Activated CD4-positive, alpha-beta T cell treated with anti-CD3 and anti-CD28 coated beads for 36 hours (primary cell): ENCODE results near the gene CACNB1. TPM values are rescaled to one million over a fixed set of nuclear protein-coding genes. Genes with fewer than 3 reads are reported as not detected.

Experiments
- ATAC-seq: fragments of 200-7000 bp; cut with Tn5 transposase; one replicate; pipeline ENCODE4 v1.10.0; 2021; ENCODE audit warnings: mild to moderate bottlenecking, moderate library complexity
- CTCF ChIA-PET: fragments of 350-600 bp; sonication (Branson Sonifier 250); formaldehyde crosslinking; loops from one replicate; lab custom pipeline; 2021; ENCODE audit warnings: antibody characterized with exemption; lab: Charles Lee
- POLR2A ChIA-PET: fragments of 350-600 bp; sonication (Branson Sonifier 250); formaldehyde crosslinking; loops from one replicate; lab custom pipeline; 2021; ENCODE audit warnings: antibody characterized with exemption, inconsistent platforms; lab: Charles Lee
- DNase-seq: peaks from one replicate; pipeline ENCODE4 v3.0.0-alpha.2; 2020
- H3K27ac Mint-ChIP-seq: one replicate; pipeline ENCODE4 v1.8.0; 2021; ENCODE audit warnings: mixed read lengths
- H3K27me3 Mint-ChIP-seq: one replicate; pipeline ENCODE4 v1.8.0; 2021; ENCODE audit warnings: mixed read lengths
- H3K36me3 Mint-ChIP-seq: one replicate; pipeline ENCODE4 v1.8.0; 2021; ENCODE audit warnings: low read depth, mixed read lengths
- H3K4me1 Mint-ChIP-seq: one replicate; pipeline ENCODE4 v1.8.0; 2021; ENCODE audit warnings: mixed read lengths
- H3K4me3 Mint-ChIP-seq: one replicate; pipeline ENCODE4 v1.8.0; 2021; ENCODE audit warnings: mild to moderate bottlenecking, moderate library complexity, mixed read lengths
- H3K9me3 Mint-ChIP-seq: one replicate; pipeline ENCODE4 v1.8.0; 2021; ENCODE audit warnings: low read depth, mixed read lengths
- intact Hi-C, 2 experiments: fragments of 100-400 bp; cut with DNase I in 1 of 2; cut with micrococcal nuclease in 1 of 2; formaldehyde crosslinking; loops; one replicate each; pipeline versions ENCODE4 v1.14.2 to v1.15.1; 2022 to 2024; cut with DNase I, micrococcal nuclease
- total RNA-seq, 2 experiments: library from RNA; stranded (reverse); gene quantifications; one replicate each; pipeline ENCODE4 v1.2.3, GENCODE V29; 2021

Gene CACNB1
- total RNA-seq, 2 experiments from 2014 or later, result 11.8 to 12.3 TPM

- H3K9me3 Mint-ChIP-seq, result no peaks in the 10 kb centered on the region
- no peaks in the 10 kb centered on the region for H3K36me3 Mint-ChIP-seq
- ChIA-PET CTCF (interaction anchor here (0.6 to 1.1 kb wide), 5 partner anchors 13 to 437 kb away, joined by 3 to 7 read pairs (median 3); no protein-coding TSS in a partner anchor), POLR2A (interaction anchor here (0.6 to 0.8 kb wide), 3 partner anchors 12 to 126 kb away, joined by 3 to 8 read pairs (median 4); no protein-coding TSS in a partner anchor)
- no peak overlapping the region for H3K4me3 Mint-ChIP-seq
- H3K27me3 Mint-ChIP-seq, result peaks cover 18% of the 10 kb centered on the region
- H3K27ac Mint-ChIP-seq, result no peak overlapping the region
- no peaks in the 10 kb centered on the region for H3K4me1 Mint-ChIP-seq
- intact Hi-C loops, result no loop called here
- ATAC-seq (no peak), DNase-seq (no peak)
Measured at GRCh38 chr17:39217734-39218369, 20.4 kb upstream of the CACNB1 start.

- H3K4me1 Mint-ChIP-seq, result peaks cover 12% of the 10 kb centered on the region
- no peak overlapping the region for H3K4me3 Mint-ChIP-seq
- no peaks in the 10 kb centered on the region for H3K9me3 Mint-ChIP-seq
- ChIA-PET POLR2A (no interaction called here), CTCF (no interaction called here)
- intact Hi-C loops, result no loop called here
- H3K36me3 Mint-ChIP-seq, result no peaks in the 10 kb centered on the region
- ATAC-seq (no peak), DNase-seq (no peak)
- peaks cover 11% of the 10 kb centered on the region for H3K27me3 Mint-ChIP-seq
- H3K27ac Mint-ChIP-seq, result no peak overlapping the region
Measured at GRCh38 chr17:39213852-39214251, 16.4 kb upstream of the CACNB1 start.

DNA sequence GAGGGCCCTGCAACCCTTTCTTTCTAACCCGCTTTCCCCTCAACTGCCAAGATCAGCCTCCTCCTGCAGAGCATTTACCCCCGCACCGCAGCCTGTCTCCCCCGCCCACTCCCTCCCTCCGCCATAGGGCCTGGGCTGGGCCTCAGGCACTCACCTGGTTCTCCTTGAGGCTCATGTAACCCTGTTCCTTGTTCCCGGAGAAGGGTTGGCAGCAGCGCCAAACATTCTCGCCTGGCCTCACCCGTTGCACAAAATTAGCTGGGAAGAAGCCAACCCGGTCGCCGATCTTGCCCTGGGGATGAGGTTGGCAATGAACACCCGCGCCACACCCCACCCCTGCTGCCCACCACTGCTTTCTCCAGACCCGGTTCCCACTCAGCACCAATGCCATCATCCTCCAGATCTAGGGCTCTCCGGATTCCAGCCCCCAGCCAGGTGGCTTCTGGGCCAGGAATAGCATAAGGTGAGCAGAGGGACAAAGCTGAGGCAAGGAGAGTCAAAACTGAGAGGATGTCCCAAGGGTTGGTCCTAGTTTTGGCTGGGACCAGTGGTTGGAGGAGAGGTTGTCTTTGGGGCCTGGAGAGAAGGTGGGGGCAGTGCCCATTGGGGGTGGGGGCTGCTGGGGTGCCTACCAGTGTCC lies 15.5 kb upstream of the CACNB1 start:
- H3K36me3 Mint-ChIP-seq, result no peaks in the 10 kb centered on the region
- H3K27ac Mint-ChIP-seq, result no peak overlapping the region
- CTCF ChIA-PET, result interaction anchor here (0.7 kb wide), 1 partner anchor 224 kb away, joined by 3 read pairs; no protein-coding TSS in a partner anchor
- peaks cover 21% of the 10 kb centered on the region for H3K4me1 Mint-ChIP-seq
- DNase-seq, result no peak
- POLR2A ChIA-PET, result no interaction called here
- no peak for ATAC-seq
- intact Hi-C loops, result no loop called here
- peaks cover 9% of the 10 kb centered on the region for H3K27me3 Mint-ChIP-seq
- no peaks in the 10 kb centered on the region for H3K9me3 Mint-ChIP-seq
- H3K4me3 Mint-ChIP-seq, result no peak overlapping the region

DNA sequence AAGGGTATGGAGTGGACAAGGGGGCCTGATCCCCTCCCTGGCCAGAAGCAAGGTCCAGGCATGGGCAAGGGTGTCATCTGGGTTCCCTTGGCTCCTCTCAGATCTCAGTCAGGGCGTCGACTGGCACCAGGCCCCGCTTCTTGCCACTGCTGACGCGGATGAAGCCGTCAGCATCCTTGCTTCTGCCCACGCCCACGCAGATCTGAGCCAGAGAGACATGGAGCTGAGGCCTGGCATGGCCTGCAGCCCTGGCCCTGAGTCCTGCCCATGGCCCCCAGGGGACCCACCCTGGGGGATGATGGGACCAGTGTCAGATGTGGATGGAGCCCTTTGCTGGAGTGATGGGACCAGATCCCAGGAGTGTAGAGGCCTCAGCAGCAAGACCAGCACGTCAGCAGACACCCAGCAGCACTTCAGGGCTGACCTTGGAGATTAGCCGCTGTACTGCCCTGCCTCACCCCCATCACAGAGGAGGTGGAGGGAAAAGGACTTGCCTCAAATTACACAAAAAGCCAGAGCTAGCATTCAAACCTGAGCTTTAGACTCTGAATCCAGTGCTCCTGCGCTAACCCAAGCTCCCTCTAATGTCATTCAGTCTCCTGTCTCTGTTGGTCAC lies 14.8 kb upstream of the CACNB1 start:
- Mint-ChIP-seq H3K4me3 (no peak overlapping the region), H3K36me3 (no peaks in the 10 kb centered on the region), H3K9me3 (no peaks in the 10 kb centered on the region), H3K27me3 (peaks cover 7% of the 10 kb centered on the region), H3K4me1 (peaks cover 24% of the 10 kb centered on the region), H3K27ac (no peak overlapping the region)
- ATAC-seq, result no peak
- POLR2A ChIA-PET, result no interaction called here
- DNase-seq, result no peak
- intact Hi-C loops, result no loop called here
- CTCF ChIA-PET, result interaction anchor here (0.6 to 0.7 kb wide), 2 partner anchors 225 to 422 kb away, joined by 3 to 4 read pairs; no protein-coding TSS in a partner anchor

- Mint-ChIP-seq H3K9me3 (no peaks in the 10 kb centered on the region), H3K36me3 (peaks cover 1% of the 10 kb centered on the region), H3K4me1 (peaks cover 32% of the 10 kb centered on the region), H3K27me3 (no peaks in the 10 kb centered on the region), H3K27ac (peak overlapping the region; percentile 25), H3K4me3 (peak overlapping the region; percentile 52)
- ChIA-PET POLR2A (interaction anchor here (0.6 to 1.3 kb wide), 2 partner anchors 10 to 16 kb away, joined by 3 to 6 read pairs; partner anchors contain the start of genes RPL19 and STAC2), CTCF (interaction anchor here (0.9 to 8.2 kb wide), 4 partner anchors 10 to 45 kb away, joined by 5 to 170 read pairs (median 72); partner anchors contain the start of gene RPL19)
- DNase-seq (no peak), ATAC-seq (no peak)
- intact Hi-C loops, result no loop called here
Measured at GRCh38 chr17:39210093-39210434, 12.6 kb upstream of the CACNB1 start.

DNA sequence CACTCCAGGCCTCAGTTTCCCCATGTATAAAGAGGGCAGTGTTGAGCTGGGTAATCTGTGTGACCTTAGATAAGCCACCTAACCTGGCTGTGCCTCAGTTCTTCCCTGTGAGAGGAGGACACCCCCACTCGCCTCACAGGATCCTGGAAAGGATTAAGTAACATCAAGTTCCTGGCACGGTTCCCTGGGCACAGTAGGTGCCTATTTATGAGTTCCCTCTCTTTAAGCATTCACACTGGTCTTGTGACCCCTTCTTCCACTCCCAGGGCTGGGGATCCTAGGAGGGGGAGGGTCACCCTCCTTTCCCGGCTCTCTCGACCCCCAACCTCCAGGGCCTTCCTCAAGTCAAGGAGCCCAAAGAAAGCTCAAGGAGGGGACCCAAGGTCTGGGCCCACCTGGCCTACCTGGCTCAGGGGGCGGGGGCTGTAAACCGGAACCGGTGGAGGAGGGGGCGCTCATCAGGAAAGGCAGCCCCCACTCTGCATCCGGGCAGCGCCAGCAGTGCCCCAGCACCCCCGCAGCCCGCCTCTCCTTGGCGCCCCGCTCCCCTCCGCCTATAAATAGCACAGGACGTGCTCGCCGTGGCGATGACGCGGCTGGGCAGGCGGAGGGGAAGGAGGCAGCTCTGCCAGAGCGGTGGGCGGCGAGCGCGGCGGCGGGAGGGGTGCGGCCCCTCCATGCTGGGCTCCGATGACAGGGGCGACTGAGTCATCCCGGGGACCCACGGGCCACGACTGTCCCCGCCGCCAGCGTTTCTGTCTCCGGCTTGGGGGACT lies 12.0 kb upstream of the CACNB1 start:
- H3K4me3 Mint-ChIP-seq, result peak overlapping the region; percentile 38
- DNase-seq, result peak; percentile 89
- peaks cover 32% of the 10 kb centered on the region for H3K4me1 Mint-ChIP-seq
- ChIA-PET POLR2A (interaction anchor here (0.6 to 1.3 kb wide), 3 partner anchors 10 to 107 kb away, joined by 3 to 6 read pairs (median 3); partner anchors contain the start of genes RPL19 and STAC2), CTCF (interaction anchor here (0.5 to 8.2 kb wide), 7 partner anchors 10 to 417 kb away, joined by 3 to 170 read pairs (median 5); partner anchors contain the start of genes PPP1R1B and RPL19)
- no peaks in the 10 kb centered on the region for H3K9me3 Mint-ChIP-seq
- intact Hi-C loops, result loop anchor here (5.0 to 10.0 kb wide), 3 partner anchors 255 to 415 kb away; partner anchors contain the start of genes CDK12 (in 1 of the 2) and PPP1R1B (in 1 of the 2)
- peak overlapping the region; percentile 24 for H3K27ac Mint-ChIP-seq
- ATAC-seq, result peak; percentile 76
- peaks cover 7% of the 10 kb centered on the region for H3K36me3 Mint-ChIP-seq
- no peaks in the 10 kb centered on the region for H3K27me3 Mint-ChIP-seq

DNA sequence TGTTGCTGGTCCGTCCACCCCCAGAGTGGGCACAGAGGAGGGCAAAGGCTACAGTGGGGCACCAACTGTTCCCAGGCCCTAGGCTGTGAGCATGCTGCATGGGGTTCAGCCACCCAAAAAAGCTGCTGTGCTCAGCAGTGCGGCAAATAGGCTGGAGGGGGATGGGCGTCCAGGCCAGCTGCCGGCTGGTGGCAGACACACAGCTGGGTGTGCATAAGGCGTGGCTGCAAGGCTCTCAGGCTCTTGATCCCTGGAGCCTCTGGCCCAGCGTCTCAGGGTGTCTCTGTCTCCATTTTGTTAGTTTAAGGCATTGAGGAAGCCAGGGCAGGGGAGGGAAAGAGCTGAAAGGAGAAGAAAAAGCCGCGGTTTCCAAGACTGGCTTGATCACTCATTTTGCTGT lies 11.4 kb upstream of the CACNB1 start:
- peak; percentile 7 for ATAC-seq
- CTCF ChIA-PET, result interaction anchor here (0.5 to 8.2 kb wide), 6 partner anchors 9 to 418 kb away, joined by 3 to 170 read pairs (median 11); partner anchors contain the start of genes PPP1R1B and RPL19
- H3K9me3 Mint-ChIP-seq, result no peaks in the 10 kb centered on the region
- peaks cover 35% of the 10 kb centered on the region for H3K4me1 Mint-ChIP-seq
- peak overlapping the region; percentile 38 for H3K4me3 Mint-ChIP-seq
- H3K27ac Mint-ChIP-seq, result no peak overlapping the region
- DNase-seq, result peak; percentile 63
- H3K27me3 Mint-ChIP-seq, result no peaks in the 10 kb centered on the region
- POLR2A ChIA-PET, result interaction anchor here (0.7 to 1.3 kb wide), 3 partner anchors 9 to 107 kb away, joined by 3 to 6 read pairs (median 4); partner anchors contain the start of gene RPL19
- intact Hi-C loops, result loop anchor here (5.0 to 10.0 kb wide), 3 partner anchors 256 to 416 kb away; partner anchors contain the start of genes CDK12 (in 1 of the 2) and PPP1R1B (in 1 of the 2)
- peaks cover 13% of the 10 kb centered on the region for H3K36me3 Mint-ChIP-seq

DNA sequence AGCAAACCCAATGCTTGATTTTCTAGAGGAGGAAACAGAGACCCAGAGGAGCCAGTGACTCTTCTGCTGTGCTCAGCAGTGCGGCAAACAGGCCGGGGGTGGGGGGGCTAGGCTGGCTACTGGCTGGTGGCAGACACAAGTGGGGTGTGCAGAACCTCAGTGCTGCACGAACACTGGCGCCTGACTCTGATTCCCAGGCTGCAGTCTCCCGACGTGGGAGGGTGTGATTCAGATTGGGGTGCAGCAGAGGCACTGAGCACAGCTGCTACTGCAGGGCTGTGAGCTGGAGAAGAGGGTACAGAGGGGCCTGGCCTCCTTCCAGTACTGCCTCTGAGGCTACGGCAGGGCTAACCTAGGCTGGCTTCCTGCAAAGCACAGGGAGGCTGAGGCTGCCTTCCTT lies 10.7 kb upstream of the CACNB1 start:
- Mint-ChIP-seq H3K27ac (peak overlapping the region; percentile 31), H3K4me1 (peaks cover 42% of the 10 kb centered on the region), H3K4me3 (no peak overlapping the region), H3K27me3 (no peaks in the 10 kb centered on the region), H3K9me3 (no peaks in the 10 kb centered on the region), H3K36me3 (peaks cover 20% of the 10 kb centered on the region)
- DNase-seq, result peak; percentile 57
- ATAC-seq, result peak; percentile 37
- ChIA-PET POLR2A (interaction anchor here (0.6 to 0.8 kb wide), 2 partner anchors 8 to 177 kb away, joined by 4 to 7 read pairs; partner anchors contain the start of gene RPL19), CTCF (interaction anchor here (0.7 to 8.2 kb wide), 7 partner anchors 8 to 862 kb away, joined by 3 to 170 read pairs (median 17); partner anchors contain the start of genes RPL19 and STAC2)
- intact Hi-C loops, result loop anchor here (5.0 to 10.0 kb wide), 3 partner anchors 257 to 417 kb away; partner anchors contain the start of genes CDK12 (in 1 of the 2) and PPP1R1B (in 1 of the 2)

DNA sequence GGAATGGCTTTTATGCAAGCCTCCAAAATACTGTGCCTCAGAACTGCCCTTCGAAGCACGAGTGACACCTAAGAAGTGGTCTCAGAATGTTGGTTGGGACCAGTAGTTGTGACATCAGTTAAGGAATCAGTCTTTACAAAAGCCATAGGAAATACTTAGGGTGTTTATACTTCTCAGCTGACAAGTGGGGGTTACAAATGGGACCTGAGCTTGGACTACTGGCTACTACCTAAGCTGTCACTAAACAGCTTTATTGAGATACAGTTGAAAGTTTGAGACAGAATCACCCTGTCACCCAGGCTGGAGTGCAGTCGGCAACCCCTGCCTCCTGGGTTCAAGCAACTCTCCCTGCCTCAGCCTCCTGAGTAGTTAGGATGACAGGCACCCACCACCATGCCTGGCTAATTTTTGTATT lies 7.7 kb upstream of the CACNB1 start:
- CTCF ChIA-PET, result interaction anchor here (0.6 to 8.2 kb wide), 5 partner anchors 13 to 419 kb away, joined by 3 to 170 read pairs (median 4); no protein-coding TSS in a partner anchor
- Mint-ChIP-seq H3K27ac (peak overlapping the region; percentile 55), H3K27me3 (no peaks in the 10 kb centered on the region), H3K4me1 (peaks cover 56% of the 10 kb centered on the region), H3K4me3 (no peak overlapping the region), H3K9me3 (no peaks in the 10 kb centered on the region), H3K36me3 (peaks cover 48% of the 10 kb centered on the region)
- no peak for ATAC-seq
- no peak for DNase-seq
- intact Hi-C loops, result loop anchor here (5.0 to 10.0 kb wide), 3 partner anchors 260 to 420 kb away; partner anchors contain the start of genes CDK12 (in 1 of the 2) and PPP1R1B (in 1 of the 2)
- POLR2A ChIA-PET, result interaction anchor here (0.6 to 2.4 kb wide), 2 partner anchors 33 to 68 kb away, joined by 3 to 10 read pairs; no protein-coding TSS in a partner anchor

GRCh38 chr17:39204245-39204644 lies 6.8 kb upstream of the CACNB1 start:
- ATAC-seq (no peak), DNase-seq (no peak)
- intact Hi-C loops, result loop anchor here in 1 of 2 experiments (10.0 kb wide), 2 partner anchors 261 to 421 kb away; partner anchors contain the start of genes CDK12 and PPP1R1B
- Mint-ChIP-seq H3K4me1 (peaks cover 58% of the 10 kb centered on the region), H3K4me3 (no peak overlapping the region), H3K27ac (peak overlapping the region; percentile 37), H3K36me3 (peaks cover 53% of the 10 kb centered on the region), H3K27me3 (no peaks in the 10 kb centered on the region), H3K9me3 (no peaks in the 10 kb centered on the region)
- CTCF ChIA-PET, result interaction anchor here (0.6 to 8.2 kb wide), 4 partner anchors 27 to 311 kb away, joined by 3 to 127 read pairs (median 4); no protein-coding TSS in a partner anchor
- POLR2A ChIA-PET, result interaction anchor here (0.9 kb wide), 1 partner anchor 51 kb away, joined by 3 read pairs; no protein-coding TSS in a partner anchor
